Right renal pelvis (tissue), 4 donors: ENCODE data around the gene DCAF17. TPM values are rescaled to one million over a fixed set of nuclear protein-coding genes. Genes with fewer than 3 reads are reported as not detected.
"Not testable (repeated sequence)": the region's sequence is repeated elsewhere in the genome, so short reads cannot be mapped to it uniquely, and the experiment has no call there.

Experiments used
- DNase-seq, 4 donors: peaks; one replicate each; pipeline ENCODE4 v3.0.0-alpha.2; 2013; ENCODE audit warnings: low read depth in 4 of 4, low spot score in 3 of 4, missing footprints in 1 of 4
- polyA plus RNA-seq, 4 donors: library from polyadenylated mRNA; unstranded; fragments of 120-200 nt; gene quantifications; one replicate each; pipeline ENCODE4 v1.2.1, GENCODE V29; 2013; ENCODE audit not compliant: insufficient read length in 4 of 4

The DCAF17 gene
- polyA plus RNA-seq, 4 donors = 21.6 to 30.4 (median 28.4) TPM

DNA sequence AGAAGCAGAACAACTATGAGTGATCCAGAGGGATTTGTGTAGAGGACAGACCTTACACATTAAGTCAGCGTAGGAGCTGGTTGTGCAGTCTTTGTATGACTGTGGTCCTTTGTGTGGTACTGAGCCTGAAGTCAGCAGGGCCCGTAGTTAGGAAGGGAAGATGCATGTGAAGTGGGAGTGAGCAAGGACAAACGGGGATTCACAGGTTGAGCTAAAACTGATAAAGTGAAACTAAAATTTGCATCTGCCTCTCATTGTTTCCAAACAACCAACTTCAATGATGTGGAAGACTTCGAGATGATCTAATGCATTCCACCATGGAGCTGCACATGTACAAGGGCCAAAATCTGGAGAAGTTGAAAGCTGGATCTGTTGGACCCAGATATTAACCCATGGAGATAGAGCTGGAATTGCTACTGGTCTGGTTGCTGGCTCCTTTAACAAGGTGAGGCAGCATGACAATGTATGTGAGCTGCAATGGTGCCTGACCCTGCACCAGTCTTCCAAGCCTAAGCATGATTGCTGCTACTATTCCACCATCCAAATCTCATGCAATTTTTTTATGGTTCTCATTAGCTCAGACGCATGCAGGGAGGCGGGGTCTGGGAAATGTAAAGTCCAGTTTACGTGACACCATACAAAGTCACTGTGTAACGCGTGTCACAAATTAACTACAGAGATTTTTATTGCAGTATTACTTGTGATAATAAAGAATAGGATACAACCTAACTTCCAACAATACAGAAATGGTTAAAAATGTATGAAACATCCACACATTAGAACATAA, 76.1 kb downstream of the DCAF17 start:
- no peak for DNase-seq

DNA sequence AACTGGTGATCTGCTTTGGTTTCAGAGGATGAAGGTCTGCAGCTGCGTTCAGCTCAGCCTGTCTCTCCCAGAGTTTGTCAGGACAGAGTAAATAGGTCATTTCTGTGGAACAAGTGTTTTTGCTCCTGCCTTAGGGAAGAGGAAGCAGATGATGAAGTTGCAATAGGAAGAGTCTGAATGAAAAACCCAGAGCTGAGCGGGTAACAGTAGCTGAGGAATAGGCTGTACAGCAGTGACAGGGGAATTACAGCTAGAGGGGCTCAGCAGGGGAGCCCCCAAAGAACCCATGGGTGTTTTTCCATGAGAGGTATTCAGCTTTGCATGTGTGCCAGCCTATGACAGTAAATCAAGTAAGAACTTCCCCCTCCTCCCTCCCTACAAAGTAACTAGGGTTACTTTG, 78.0 kb downstream of the DCAF17 start:
- no peak for DNase-seq

DNA sequence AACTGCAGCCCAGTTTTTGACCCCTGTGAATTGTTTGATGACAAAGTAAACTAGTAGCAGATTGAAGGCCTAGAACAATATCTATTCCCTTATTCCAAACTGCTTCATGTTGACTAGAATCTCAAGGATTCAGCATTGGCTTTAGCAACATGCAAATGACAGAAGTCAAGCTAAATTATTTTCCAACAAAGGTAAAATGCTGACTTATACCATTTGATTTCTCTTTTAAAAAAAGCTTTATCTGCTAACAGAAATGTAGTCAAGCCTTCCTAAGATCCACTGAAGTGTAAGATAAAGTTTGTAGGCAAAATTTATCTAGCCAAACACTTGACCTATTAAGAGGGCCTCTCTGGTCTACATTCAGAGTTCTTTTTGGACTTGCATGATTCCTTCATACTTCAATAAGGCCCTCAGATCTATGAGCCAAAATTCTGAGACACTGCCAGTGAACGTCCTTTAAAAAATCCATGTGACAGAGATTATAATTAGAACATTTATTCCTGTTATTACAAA, 78.7 kb downstream of the DCAF17 start:
- no peak for DNase-seq

DNA sequence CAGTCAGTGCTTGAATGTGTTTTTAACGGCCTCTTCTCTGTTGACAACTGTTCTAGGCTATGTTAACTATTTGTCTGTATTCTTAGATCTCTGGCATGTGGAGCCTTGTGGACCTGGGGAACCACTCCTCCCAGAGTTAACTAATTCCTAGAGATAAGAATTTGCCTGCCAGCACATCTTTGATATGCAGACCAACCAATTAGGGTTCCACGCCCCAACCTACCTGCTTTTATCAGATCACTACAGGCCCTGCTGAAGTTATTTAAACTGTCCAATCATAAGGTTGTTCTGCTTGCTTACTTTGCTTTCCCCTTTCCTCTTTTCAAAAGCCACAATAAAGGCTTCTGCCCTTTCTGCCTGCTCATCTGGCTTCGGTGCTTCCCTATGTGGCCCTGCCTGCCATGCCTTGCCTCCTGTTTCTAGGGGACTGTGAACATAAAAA, 79.7 kb downstream of the DCAF17 start:
- no peak for DNase-seq

DNA sequence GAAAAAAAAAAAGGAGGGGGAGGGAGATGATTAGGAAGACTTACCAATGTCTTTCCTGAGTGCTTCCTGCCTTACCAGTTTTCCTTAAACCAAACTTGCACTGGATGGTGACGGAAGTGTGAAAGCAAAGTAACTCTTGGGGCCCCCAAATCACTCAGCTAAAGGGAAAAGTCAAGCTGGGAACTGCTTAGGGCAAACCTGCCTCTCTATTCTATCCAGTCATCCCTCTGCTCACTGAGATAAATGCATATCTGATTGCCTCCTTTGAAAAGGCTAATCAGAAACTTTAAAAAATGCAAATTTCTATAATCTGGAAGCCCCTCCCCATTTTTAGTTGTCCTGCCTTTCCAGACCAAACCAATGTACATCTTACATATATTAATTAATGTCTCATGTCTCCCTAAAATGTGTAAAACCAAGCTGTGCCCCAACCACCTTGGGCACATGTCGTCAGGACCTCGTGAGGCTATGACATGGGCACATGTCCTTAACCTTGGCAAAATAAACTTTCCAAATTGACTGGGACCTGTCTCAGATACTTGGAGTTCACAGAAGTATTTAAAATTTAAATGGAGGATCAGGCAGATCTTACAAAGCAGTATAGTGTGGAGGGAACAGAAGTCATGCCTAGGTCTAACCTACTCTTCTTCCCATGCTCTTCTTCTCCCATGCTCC, 81.0 kb downstream of the DCAF17 start:
- DNase-seq = no peak

DNA sequence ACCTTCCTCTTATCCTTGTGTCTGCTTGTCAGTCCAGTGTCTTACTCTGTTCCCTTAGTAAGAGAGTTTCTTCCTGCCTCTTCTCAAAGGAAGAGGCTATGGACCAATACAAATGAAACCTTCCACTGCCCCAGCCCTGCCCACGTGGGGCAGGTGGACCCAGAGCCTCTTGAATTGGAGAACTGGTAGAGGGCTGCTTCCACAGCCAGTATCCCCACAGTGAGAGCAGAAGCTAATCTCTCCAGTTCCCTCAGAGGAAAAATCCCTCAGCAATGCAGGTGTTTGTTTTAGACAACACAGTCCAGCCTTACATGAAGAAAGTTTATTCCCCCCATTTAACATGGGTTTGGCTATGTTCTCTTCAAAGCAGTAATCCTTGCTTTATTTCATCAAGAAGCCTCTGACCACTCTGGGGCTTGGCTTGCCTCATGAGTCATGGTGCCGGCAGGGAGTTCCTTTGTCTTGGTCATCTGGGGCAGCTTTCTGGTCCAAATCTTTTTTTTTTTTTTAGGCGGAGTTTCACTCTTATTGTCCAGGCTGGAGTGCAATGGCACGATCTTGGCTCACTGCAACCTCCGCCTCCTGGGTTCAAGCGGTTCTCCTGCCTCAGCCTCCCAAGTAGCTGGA, 81.8 kb downstream of the DCAF17 start:
- no peak for DNase-seq

DNA sequence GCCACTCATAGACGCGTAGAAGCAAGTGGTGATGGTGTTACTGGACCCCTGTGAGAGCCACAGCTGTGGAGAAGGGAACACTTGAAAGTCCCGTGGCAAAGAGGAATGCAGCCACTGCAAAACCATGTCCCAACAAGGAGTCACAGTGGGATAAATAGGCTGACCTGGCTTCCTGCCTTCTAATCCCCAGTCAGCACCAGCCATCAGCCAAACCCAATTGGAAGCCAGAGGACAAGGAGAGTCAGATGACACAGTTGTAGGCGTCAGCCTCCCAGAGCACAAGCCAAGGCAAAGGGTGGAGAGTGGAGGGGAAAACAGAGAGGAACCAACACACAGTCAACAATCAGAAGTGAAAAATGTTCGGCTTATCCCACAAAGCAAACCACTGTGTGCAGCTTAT, 82.8 kb downstream of the DCAF17 start:
- DNase-seq = no peak

DNA sequence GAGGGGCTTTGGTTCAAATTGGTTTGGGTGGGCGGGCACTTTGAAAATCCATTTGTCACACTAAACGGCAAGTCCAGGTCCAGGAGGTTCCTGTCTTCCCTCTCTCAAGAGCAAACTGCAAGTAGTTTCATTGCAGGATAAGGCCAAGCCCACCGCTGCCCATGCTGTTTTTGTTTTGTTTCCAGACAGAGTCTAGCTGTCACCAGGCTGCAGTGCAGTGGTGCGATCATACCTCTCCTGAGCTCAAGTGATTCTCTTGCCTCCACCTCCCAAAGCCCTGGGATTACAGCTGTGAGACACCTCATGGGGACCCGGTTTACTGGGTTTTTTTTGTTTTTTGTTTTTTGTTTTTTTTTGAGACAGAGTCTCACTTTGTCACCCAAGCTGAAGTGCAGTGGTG, 86.4 kb downstream of the DCAF17 start:
- DNase-seq = no peak

DNA sequence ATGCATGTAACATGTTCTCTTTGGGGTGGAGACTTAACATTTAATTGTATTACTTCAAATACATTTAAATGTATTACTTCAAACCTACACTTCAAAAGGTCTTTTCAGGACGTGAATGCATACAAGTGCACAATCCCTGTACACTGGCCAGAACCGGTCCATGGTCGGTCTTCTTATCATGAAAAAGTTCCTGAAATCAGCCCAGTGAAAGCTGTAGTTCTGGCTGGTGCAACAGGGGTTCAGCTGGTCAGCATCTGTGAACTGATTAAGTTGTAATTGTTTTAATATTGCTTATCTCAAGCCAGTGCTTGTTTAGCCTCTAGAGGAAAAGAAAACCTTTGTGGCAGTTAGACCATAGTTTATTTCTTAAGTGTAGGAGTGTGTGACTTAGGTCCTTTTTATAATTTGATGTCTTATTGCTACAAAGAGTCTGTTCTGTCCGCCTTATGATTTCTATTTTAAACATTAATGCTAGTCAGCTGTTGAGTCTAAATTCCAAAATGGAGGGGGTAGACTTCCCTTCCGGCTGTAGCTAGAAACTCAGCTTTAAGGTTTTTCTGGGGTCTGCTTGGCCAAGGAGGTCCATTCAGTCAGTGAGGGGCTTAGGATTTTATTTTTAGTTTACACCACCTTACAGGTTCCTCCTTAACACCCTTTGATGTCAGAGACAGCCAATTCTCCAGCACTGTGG, 87.5 kb downstream of the DCAF17 start:
- peak in 3 of 4 donors; percentile 12 to 20 (median 13) for DNase-seq

DNA sequence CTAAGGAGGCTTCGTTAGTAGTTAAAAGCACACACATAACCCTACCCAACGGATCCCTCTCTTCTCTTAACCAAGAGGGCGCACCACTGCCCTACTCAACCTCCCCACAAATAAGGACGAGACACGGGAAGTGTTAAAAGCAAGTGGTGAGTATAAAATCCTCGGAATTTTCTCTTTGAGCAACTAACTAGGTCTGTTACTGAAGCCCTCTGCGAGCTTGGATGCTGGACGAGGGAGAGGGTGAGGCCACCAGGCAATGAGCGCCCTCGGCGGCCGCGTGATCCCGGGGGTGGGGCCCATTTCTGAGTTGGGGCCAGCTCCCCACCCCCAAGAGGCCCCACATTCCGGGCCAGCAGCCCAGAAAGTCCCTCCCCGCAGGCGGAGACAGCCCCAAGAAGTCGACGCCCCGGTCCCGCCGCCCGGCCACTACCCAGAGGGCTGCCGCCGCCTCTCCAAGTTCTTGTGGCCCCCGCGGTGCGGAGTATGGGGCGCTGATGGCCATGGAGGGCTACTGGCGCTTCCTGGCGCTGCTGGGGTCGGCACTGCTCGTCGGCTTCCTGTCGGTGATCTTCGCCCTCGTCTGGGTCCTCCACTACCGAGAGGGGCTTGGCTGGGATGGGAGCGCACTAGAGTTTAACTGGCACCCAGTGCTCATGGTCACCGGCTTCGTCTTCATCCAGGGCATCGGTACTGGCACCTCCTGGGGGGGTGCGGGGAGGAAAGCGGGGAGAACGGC, 88.2 kb downstream of the DCAF17 start, which contains the start of gene CYBRD1:
CYBRD1 (plus strand) TSS at position 423 of the 736 bp plus-strand sequence; CDS start at position 495, 72 bp downstream.
- peak in 3 of 4 donors; percentile 42 to 50 (median 44) for DNase-seq

DNA sequence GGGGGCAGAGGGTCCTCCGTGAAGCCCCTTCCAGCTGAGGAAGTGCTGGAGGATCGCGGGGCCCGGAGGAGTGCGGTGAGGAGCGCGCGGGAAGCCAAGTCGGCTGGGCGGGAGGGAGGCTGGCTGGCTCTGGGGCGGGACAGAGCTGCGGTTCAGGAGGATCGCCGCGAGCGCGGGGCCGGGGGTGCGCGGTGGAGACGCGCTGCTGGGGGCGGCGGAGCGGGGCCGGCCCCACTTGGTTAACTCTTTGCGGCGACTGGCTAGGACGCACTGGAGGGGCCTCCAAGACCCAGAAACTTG, 88.7 kb downstream of the DCAF17 start:
- DNase-seq = peak in 1 of 4 donors; percentile 7

DNA sequence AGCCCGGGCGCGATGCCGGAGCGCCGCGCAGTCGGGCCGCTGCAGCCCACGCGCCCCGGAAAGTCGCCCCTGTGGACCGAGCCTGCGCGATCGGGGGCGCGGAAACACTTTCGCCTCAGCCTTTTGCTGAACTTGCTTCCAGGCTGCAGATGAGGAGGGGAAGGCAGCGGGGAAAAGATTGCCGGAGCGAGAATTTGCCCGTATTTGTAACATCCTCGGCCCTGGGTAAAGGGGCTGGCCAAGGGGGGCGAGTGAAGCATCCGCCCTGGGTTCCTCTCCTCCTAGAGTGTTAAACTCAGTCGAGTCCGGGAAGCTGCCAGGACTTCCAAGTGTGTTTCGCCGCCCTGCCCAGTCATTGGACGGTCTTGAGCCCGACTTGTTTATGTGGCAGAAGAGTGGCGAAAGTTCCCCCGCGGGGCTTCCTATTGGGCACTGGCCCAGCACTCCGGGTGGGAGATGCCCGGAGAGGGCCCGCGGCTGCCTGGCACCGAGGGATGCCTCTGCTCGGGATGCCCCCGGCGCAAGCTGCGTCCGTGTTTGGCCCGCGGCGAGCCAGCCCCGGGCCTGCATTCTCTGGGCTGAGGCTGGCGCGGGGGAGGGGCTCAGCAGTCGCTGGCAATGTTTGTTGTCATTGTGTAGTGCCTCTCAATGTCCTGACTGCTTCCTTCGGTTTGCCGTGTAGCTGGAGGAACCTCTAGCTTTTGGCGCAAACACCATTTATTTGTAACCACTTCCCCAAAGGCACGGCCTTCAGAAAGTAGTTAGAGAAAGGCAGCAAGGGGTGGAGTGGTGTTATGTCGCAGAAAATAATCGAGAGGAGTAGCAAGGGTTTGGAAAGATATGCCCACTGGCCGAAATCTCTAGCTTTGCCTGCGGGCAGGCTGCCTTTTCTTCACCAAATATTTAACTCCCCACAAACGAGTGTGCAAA, 89.3 kb downstream of the DCAF17 start:
- peak in 3 of 4 donors; percentile 46 to 60 (median 57) for DNase-seq

DNA sequence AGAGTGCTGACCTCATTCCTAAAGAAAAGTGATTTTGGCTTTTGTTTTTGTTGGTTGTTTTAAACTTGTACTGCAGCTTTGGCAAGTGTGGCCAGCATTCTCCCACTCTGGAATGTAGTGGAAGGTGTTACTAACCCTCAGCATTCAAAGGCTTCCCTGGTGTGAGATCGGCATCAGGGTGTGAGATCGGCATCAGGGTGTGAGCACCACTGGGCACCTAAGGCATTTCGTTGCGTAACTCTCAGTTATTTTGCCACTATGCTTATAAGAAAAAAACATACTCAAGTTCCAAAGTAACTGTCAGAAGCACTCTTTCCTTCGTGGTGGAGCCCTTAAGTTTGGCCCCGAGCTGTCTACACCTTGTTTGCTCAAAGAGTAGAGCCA, 90.0 kb downstream of the DCAF17 start:
- peak in 2 of 4 donors; percentile 3 to 5 for DNase-seq

DNA sequence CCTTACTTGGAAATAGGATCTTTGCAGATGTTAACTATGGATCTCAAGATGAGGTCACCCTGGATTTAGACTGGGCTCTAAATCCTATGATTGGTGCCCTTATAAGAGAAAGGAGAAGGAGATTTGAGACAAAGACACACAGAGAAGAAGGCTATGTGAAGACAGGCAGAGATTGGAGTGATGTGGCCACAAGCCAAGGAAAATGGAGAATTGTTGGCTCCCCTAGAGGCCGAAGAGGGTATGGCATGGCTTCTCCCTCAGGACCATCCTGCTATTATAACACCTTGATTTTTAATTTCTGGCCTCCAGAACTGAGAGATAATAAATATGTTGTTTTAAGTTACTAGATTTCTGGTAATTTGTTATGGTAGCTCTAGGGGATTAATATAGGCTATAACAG, 95.9 kb downstream of the DCAF17 start:
- no peak for DNase-seq

DNA sequence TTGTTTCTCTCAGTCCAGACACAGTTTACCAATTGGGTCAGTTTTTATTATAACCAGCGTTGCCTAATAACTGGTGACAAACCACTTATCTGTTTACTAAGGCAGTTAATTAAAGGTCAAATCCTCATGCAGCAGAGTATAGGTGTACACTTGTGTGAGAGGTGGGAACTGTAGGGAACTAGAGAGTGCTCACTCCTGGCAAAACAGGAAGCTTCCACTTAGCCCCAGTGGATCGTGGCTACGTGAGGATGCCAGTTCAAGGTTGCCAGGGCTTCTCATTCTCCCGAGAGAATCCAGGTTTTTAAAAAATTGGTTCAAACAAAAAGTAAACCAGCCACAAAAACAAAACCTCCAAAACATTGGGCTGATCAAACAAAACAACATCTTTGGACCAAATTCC, 96.4 kb downstream of the DCAF17 start:
- DNase-seq = no peak

DNA sequence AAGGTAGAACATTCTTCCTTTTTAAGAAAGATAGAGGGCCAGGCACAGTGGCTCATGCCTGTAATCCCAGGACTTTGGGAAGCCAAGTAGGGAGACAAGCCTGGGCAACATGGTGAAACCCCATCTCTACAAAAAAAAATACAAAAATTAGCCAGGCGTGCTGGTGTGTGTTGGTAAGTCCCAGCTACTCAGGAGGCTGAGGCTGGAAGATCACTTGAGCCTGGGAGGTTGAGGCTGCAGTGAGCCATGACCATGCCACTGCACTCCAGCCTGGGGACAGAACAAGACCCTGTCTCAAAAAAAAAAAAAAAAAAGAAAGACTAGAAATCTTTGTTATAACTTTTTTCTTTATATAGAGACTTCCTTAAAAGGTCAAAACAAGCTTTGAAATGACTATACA, 96.8 kb downstream of the DCAF17 start:
- not testable (repeated sequence) for DNase-seq

DNA sequence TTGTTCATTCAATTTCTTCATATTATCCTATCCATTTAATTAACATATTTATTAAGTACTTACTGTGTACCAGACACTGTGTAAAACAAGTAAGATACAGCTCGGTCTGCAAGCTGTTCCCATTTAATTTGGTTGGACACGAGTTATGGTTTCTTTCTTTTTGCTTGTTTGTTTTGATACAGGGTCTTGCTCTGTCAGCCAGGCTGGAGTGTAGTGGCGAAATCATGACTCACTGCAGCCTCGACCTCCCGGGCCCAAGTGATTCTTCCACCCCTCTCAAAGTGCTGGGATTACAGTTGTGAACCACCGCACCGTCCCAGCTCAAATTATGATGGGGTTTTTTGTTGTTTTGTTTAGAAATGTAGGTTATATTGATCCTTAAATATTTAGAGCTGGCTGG, 97.3 kb downstream of the DCAF17 start:
- DNase-seq = no peak

DNA sequence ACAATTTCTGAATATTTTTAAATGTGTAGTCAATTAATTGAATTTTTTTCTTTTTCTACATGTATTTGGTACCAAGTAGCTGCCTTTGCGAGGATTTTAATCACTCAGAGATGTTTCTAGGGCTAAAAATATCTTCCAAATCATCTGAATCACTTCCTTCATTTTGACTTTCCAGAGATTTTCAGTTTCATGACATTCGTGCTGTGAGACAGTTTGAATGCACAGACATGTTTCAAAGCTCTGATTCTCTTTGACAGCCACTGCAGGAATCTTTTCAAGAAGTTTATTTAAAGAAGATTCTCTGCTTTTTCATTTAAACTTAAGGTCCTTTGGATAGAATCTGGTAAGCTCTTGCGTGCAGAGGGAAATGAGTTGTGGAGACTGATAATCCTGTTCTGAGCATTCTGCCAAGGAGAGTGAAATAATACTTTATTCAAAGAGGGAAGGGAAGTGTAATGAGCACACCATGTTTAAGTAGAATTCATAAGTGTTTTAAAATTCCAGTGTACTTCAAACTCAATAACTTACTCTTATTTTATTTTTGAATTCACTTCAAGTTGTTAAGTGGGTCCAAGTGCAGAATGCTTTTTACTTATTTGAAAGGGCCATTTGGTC, 97.9 kb downstream of the DCAF17 start:
- no peak for DNase-seq

DNA sequence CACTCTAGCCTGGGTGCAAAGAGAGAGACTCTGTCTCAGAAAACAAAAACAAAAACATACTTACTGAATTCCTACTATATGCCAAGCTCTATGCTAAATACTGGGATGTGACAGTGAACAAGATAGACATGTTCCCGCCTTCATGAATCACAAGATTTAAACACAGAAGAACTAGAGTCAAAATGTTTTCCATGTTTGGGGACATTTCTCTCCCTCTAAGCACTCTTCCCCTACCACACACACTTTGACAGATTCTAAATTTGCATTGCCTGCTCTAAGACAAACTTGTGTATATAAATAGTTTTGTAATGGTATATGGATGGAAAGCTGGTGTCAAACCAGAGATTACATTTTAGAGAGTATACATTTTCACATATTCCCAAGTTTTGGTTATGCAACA, 99.3 kb downstream of the DCAF17 start:
- no peak for DNase-seq
